Neural progenitor cell (in vitro differentiated cells): ENCODE data around the gene CRIP1. TPM values are rescaled to one million over a fixed set of nuclear protein-coding genes. Genes with fewer than 3 reads are reported as not detected.

ENCODE experiments used
- DNase-seq: peaks from one replicate; pipeline ENCODE4 v3.0.0-alpha.2; 2016; ENCODE audit warnings: low spot score
- H2AFZ ChIP-seq: fragments of 200-600 bp; sonication (generic); replicated peaks from 2 replicates; pipeline ENCODE4 v1.6.1; 2016; ENCODE audit warnings: antibody characterized with exemption
- H3F3A ChIP-seq: fragments of 200-600 bp; sonication (generic); 2 replicates; pipeline ENCODE4 v1.6.1; 2016; ENCODE audit warnings: antibody characterized with exemption, low read depth
- H3K27ac ChIP-seq: fragments of 200-600 bp; sonication (generic); 2 replicates; pipeline ENCODE4 v1.5.1; 2016; ENCODE audit warnings: mild to moderate bottlenecking
- H3K27me3 ChIP-seq: fragments of 200-600 bp; sonication (generic); 2 replicates; pipeline ENCODE4 v1.6.1; 2016; ENCODE audit warnings: mild to moderate bottlenecking, moderate library complexity
- H3K36me3 ChIP-seq: fragments of 200-600 bp; sonication (generic); 2 replicates; pipeline ENCODE4 v1.5.1; 2016
- H3K4me1 ChIP-seq: fragments of 200-600 bp; sonication (generic); 2 replicates; pipeline ENCODE4 v1.6.1; 2016; ENCODE audit warnings: mixed run types
- H3K4me2 ChIP-seq: fragments of 200-600 bp; sonication (generic); 2 replicates; pipeline ENCODE4 v1.6.1; 2016
- H3K4me3 ChIP-seq: fragments of 200-600 bp; sonication (generic); 2 replicates; pipeline ENCODE4 v1.5.1; 2016
- H3K79me2 ChIP-seq: fragments of 200-600 bp; sonication (generic); 2 replicates; pipeline ENCODE4 v1.6.1; 2016; ENCODE audit warnings: low read depth
- H3K9ac ChIP-seq: fragments of 200-600 bp; sonication (generic); 2 replicates; pipeline ENCODE4 v1.6.1; 2016
- H3K9me3 ChIP-seq: fragments of 200-600 bp; sonication (generic); 2 replicates; pipeline ENCODE4 v1.5.1; 2016; ENCODE audit warnings: low read depth
- H4K20me1 ChIP-seq: fragments of 200-600 bp; sonication (generic); 2 replicates; pipeline ENCODE4 v1.6.1; 2016; ENCODE audit warnings: low read depth
- H3K27ac Mint-ChIP-seq: 3 replicates; pipeline ENCODE4 v1.8.0; 2021; ENCODE audit warnings: mixed read lengths
- H3K27me3 Mint-ChIP-seq: 2 replicates; pipeline ENCODE4 v1.8.0; 2022; ENCODE audit warnings: low read depth, mild to moderate bottlenecking, inconsistent platforms, moderate library complexity, mixed read lengths; ENCODE audit not compliant: insufficient read depth
- H3K36me3 Mint-ChIP-seq: 3 replicates; pipeline ENCODE4 v1.8.0; 2021; ENCODE audit warnings: mixed read lengths
- H3K4me1 Mint-ChIP-seq: 3 replicates; pipeline ENCODE4 v1.8.0; 2021; ENCODE audit warnings: mixed read lengths
- H3K4me3 Mint-ChIP-seq: 3 replicates; pipeline ENCODE4 v1.8.0; 2021; ENCODE audit warnings: mild to moderate bottlenecking, moderate library complexity, mixed read lengths
- H3K9me3 Mint-ChIP-seq: 3 replicates; pipeline ENCODE4 v1.8.0; 2020; ENCODE audit warnings: mixed read lengths
- CTCF ChIP-seq: fragments of 200-600 bp; sonication (generic); IDR thresholded peaks from 2 replicates; pipeline ENCODE4 v1.5.1; 2017; ENCODE audit warnings: antibody characterized with exemption, mild to moderate bottlenecking
- EZH2 ChIP-seq: fragments of 200-600 bp; sonication (generic); IDR thresholded peaks from 2 replicates; pipeline ENCODE4 v1.6.1; 2017; ENCODE audit warnings: antibody characterized with exemption, mild to moderate bottlenecking, moderate library complexity
- EZH2phosphoT487 ChIP-seq: fragments of 200-600 bp; sonication (generic); IDR thresholded peaks from 2 replicates; pipeline ENCODE4 v1.6.1; 2017; ENCODE audit warnings: antibody characterized with exemption
- total RNA-seq: library from RNA; depleted of rRNA; stranded (reverse); fragments of >200 nt; gene quantifications from 2 replicates; pipeline ENCODE4 v1.2.3, GENCODE V29; 2015; ENCODE audit warnings: low replicate concordance

Gene CRIP1
- total RNA-seq, 1 donor from 2014 or later, result not detected

DNA sequence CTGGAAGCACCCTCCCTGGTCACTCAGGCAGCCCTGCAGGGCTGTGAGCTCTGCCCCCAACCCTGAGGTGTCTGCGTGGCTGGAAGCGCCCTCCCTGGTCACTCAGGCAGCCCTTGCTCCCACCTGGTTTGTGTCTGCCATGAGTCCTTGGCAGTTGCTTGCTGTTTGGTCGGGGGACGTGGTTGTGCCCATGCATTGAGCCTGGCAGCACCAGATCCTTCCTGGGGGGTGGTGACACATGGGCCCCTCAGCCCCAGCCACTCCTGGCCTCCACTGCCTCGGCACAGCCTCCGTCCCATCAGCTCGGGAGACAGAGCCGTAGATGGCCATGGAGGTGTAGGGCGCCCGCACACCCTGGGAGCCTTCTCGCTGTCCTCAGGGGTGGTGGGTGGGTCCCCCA is 47.5 kb upstream of the CRIP1 start:
- Histone ChIP-seq H3F3A (no peaks in the 10 kb centered on the region), H3K36me3 (no peaks in the 10 kb centered on the region), H3K4me3 (no peak overlapping the region), H3K4me2 (no peak overlapping the region), H3K79me2 (peaks cover 59% of the 10 kb centered on the region), H2AFZ (no peak overlapping the region), H3K9me3 (no peaks in the 10 kb centered on the region), H4K20me1 (peaks cover 70% of the 10 kb centered on the region), H3K27ac (no peak overlapping the region), H3K4me1 (no peaks in the 10 kb centered on the region), H3K27me3 (no peaks in the 10 kb centered on the region), H3K9ac (no peak overlapping the region)
- peaks cover 19% of the 10 kb centered on the region for H3K36me3 Mint-ChIP-seq
- no peak overlapping the region for H3K4me3 Mint-ChIP-seq
- H3K27me3 Mint-ChIP-seq, result no peaks in the 10 kb centered on the region
- no peak overlapping the region for H3K27ac Mint-ChIP-seq
- no peaks in the 10 kb centered on the region for H3K4me1 Mint-ChIP-seq
- DNase-seq, result no peak
- peaks cover 11% of the 10 kb centered on the region for H3K9me3 Mint-ChIP-seq
- TF ChIP-seq EZH2 (no peak), EZH2phosphoT487 (no peak), CTCF (no peak)

DNA sequence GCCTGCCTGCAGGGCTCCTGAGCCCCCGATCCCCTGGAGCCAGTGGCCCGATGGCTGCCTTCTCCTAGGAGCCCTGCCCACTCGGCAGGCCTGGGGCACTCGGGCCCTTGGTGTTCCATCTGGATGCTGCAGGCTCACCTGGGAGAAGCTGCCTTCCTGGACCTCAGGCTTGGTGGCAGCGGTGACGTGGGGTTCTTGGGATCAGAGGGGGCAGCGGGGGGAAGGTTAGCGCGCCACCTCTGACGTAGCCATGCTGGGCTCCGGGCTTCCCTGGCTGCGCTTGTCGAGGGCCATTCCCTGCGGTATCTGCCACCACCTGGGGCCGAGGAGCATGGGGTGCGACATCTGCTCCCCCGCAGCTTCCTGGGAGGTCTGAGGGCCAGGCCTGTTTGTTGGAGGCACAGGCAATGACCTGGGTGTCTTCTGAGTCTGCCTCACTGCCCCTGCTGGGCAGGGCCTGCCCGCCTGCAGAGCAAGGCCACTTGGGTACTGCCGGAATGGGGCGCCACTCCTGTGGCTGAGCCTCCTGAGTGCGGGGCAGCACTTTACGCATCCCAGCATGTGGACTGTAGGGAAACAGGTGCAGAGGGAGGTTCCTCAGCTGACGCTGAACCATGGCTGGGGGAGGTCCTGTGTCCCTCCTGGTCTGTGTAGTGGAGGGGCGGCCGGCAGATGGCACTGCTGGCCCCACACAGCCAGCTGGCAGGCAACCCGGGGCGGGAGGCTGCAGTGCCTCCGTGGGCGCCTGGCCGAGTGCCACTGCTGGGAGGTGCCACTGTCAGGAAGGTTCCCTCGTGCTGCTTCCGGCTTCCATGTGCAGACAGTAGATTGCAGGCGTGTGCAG is 46.8 kb upstream of the CRIP1 start:
- Mint-ChIP-seq H3K27ac (no peak overlapping the region), H3K36me3 (peaks cover 16% of the 10 kb centered on the region), H3K27me3 (no peaks in the 10 kb centered on the region), H3K4me1 (no peaks in the 10 kb centered on the region), H3K9me3 (peaks cover 8% of the 10 kb centered on the region), H3K4me3 (no peak overlapping the region)
- Histone ChIP-seq H3F3A (no peaks in the 10 kb centered on the region), H3K4me3 (no peak overlapping the region), H3K79me2 (peaks cover 51% of the 10 kb centered on the region), H3K4me1 (no peaks in the 10 kb centered on the region), H3K36me3 (no peaks in the 10 kb centered on the region), H3K27ac (no peak overlapping the region), H2AFZ (no peak overlapping the region), H4K20me1 (peaks cover 70% of the 10 kb centered on the region), H3K27me3 (no peaks in the 10 kb centered on the region), H3K9ac (no peak overlapping the region), H3K9me3 (no peaks in the 10 kb centered on the region), H3K4me2 (no peak overlapping the region)
- DNase-seq, result no peak
- TF ChIP-seq EZH2phosphoT487 (no peak), CTCF (no peak), EZH2 (no peak)

DNA sequence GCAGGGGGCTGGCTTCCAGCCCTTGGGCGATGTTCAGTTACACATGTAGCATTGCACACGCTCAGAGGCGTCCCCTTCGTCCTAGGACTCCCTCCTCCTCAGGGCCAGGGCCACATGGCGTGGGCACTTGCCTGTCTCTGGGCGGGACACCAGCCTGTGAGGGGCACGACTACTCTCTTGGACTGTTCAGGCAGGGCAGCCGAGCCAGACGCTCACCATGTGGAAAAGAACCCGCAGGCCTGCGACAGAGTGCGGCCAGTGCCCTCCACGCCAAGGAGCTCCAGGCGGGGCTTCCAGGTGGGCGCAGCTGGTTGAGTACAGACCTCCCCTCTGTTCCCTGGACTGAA is 46.2 kb upstream of the CRIP1 start:
- H2AFZ ChIP-seq, result no peak overlapping the region
- H3K79me2 ChIP-seq, result peaks cover 45% of the 10 kb centered on the region
- H3K4me1 ChIP-seq, result no peaks in the 10 kb centered on the region
- DNase-seq, result no peak
- H3K4me3 ChIP-seq, result no peak overlapping the region
- H3F3A ChIP-seq, result no peaks in the 10 kb centered on the region
- H3K27ac ChIP-seq, result no peak overlapping the region
- peaks cover 6% of the 10 kb centered on the region for H3K9me3 Mint-ChIP-seq
- peaks cover 13% of the 10 kb centered on the region for H3K36me3 Mint-ChIP-seq
- no peaks in the 10 kb centered on the region for H3K27me3 Mint-ChIP-seq
- H3K4me3 Mint-ChIP-seq, result no peak overlapping the region
- no peaks in the 10 kb centered on the region for H3K27me3 ChIP-seq
- H3K4me2 ChIP-seq, result no peak overlapping the region
- H4K20me1 ChIP-seq, result peaks cover 66% of the 10 kb centered on the region
- no peak overlapping the region for H3K9ac ChIP-seq
- no peak overlapping the region for H3K27ac Mint-ChIP-seq
- no peak for TF ChIP-seq CTCF
- TF ChIP-seq EZH2phosphoT487, result no peak
- no peak for TF ChIP-seq EZH2
- H3K36me3 ChIP-seq, result no peaks in the 10 kb centered on the region
- H3K4me1 Mint-ChIP-seq, result no peaks in the 10 kb centered on the region
- H3K9me3 ChIP-seq, result no peaks in the 10 kb centered on the region
